Kidney (tissue), 14 donors: ENCODE measurements around the gene NCKAP5. TPM values are rescaled to one million over a fixed set of nuclear protein-coding genes. Genes with fewer than 3 reads are reported as not detected.

Experiments
- DNase-seq, 5 donors: peaks; one replicate each; pipeline ENCODE4 v3.0.0-alpha.2; 2013 to 2020
- FAIRE-seq: peaks from 2 replicates; lab custom pipeline; 2012; peaks lifted over from hg19 to GRCh38; lab: Jason Lieb, UNC
- H3K27ac ChIP-seq, 2 donors: one replicate each; pipeline ENCODE4 v1.7.0; 2013; ENCODE audit warnings: low read depth in 2 of 2, low read length in 2 of 2, inconsistent platforms in 1 of 2
- H3K27me3 ChIP-seq: one replicate; pipeline ENCODE4 v1.7.1; 2013; ENCODE audit warnings: low read length, inconsistent platforms; ENCODE audit not compliant: control insufficient read depth, insufficient read depth
- H3K36me3 ChIP-seq, 3 donors: one replicate each; pipeline versions ENCODE4 v1.7.0 to v1.7.1; 2013; ENCODE audit warnings: low read length in 3 of 3, control low read depth in 1 of 3, inconsistent platforms in 1 of 3; ENCODE audit not compliant: insufficient read depth in 3 of 3, control insufficient read depth in 2 of 3
- H3K4me1 ChIP-seq, 3 donors: one replicate each; pipeline versions ENCODE4 v1.7.0 to v1.7.1; 2013; ENCODE audit warnings: low read length in 3 of 3, inconsistent platforms in 1 of 3, low read depth in 1 of 3; ENCODE audit not compliant: control insufficient read depth in 2 of 3, insufficient read depth in 2 of 3
- H3K4me3 ChIP-seq, 3 donors: one replicate each; pipeline versions ENCODE4 v1.7.0 to v1.8.1; 2013; ENCODE audit warnings: low read length in 3 of 3, control low read depth in 1 of 3, inconsistent platforms in 1 of 3
- H3K9ac ChIP-seq, 3 donors: one replicate each; pipeline versions ENCODE4 v1.7.0 to v1.7.1; 2013; ENCODE audit warnings: low read length in 3 of 3, control low read depth in 1 of 3, inconsistent platforms in 1 of 3
- H3K9me3 ChIP-seq, 3 donors: one replicate each; pipeline versions ENCODE4 v1.7.0 to v1.7.1; 2013; ENCODE audit warnings: low read length in 3 of 3, control low read depth in 1 of 3, inconsistent platforms in 1 of 3; ENCODE audit not compliant: control insufficient read depth in 2 of 3, insufficient read depth in 1 of 3
- intact Hi-C: fragments of 100-400 bp; cut with DNase I; formaldehyde crosslinking; loops from one replicate; pipeline ENCODE4 v1.11.1; 2022
- polyA plus RNA-seq: library from polyadenylated mRNA; stranded (reverse); fragments of 350-450 nt; fragmentation: Illumina TruSeq; extraction: RNeasy Lipid Tissue Mini Kit (QIAGEN cat#74804); gene quantifications from one replicate; pipeline ENCODE4 v1.2.3, GENCODE V29; 2014; ENCODE audit warnings: low read depth, low replicate concordance; ENCODE audit not compliant: insufficient read depth
- total RNA-seq: library from RNA; stranded (reverse); fragmentation: NEBNext Ultra II Directional; extraction: Animal tissue kit (Norgen Biotek cat#: 25700); gene quantifications from one replicate; pipeline ENCODE4 v1.2.1, GENCODE V29; 2021
- TF ChIP-seq, protein P1 (sequence below): IDR thresholded peaks from 3 replicates; pipeline ENCODE4 v1.5.1; 2012; ENCODE audit warnings: mild to moderate bottlenecking, moderate library complexity, borderline replicate concordance; ENCODE audit not compliant: insufficient read depth; ENCODE audit errors: extremely low read depth
- donor health status: control.
- donor health status: control.
- donor health status: control.
- donor health status: control.
- donor health status: control.
- donor health status: DM: yes; HTN: yes; CAD: no.
- donor health status: Normal renal cell carcinoma (clear cell type).

Gene NCKAP5
- total and polyA plus RNA-seq, 2 donors from 2014 or later = 1.8 to 2.9 TPM

DNA sequence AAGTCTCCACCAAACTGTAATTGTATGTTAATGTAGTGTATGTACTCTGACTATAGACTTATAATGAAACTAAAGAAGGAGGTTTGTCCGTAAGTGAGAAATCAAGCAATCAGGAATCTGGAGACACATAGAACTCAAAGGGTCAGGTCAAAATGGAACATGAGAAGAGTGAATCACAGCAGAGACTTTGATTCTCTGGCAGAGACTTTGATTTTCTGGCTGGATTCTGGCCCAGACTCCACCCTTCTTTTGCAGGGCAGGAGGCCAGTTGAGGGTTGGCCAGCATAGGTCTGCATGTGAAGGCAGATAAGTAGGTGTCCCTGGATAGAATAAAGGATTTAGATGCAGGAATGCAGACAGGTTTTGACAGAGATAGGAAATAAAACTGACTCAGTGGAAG is 11.0 kb upstream of the NCKAP5 start:
- no peaks in the 10 kb centered on the region for H3K4me1 ChIP-seq
- no peaks in the 10 kb centered on the region for H3K9me3 ChIP-seq
- no peak overlapping the region for H3K27ac ChIP-seq
- FAIRE-seq (peak; percentile 47), DNase-seq (no peak)
- H3K4me3 ChIP-seq = peak overlapping the region in 2 of 3 donors; percentile 15 to 37
- no peaks in the 10 kb centered on the region for H3K27me3 ChIP-seq
- intact Hi-C loops = no loop called here
- TF ChIP-seq, protein P1, sequence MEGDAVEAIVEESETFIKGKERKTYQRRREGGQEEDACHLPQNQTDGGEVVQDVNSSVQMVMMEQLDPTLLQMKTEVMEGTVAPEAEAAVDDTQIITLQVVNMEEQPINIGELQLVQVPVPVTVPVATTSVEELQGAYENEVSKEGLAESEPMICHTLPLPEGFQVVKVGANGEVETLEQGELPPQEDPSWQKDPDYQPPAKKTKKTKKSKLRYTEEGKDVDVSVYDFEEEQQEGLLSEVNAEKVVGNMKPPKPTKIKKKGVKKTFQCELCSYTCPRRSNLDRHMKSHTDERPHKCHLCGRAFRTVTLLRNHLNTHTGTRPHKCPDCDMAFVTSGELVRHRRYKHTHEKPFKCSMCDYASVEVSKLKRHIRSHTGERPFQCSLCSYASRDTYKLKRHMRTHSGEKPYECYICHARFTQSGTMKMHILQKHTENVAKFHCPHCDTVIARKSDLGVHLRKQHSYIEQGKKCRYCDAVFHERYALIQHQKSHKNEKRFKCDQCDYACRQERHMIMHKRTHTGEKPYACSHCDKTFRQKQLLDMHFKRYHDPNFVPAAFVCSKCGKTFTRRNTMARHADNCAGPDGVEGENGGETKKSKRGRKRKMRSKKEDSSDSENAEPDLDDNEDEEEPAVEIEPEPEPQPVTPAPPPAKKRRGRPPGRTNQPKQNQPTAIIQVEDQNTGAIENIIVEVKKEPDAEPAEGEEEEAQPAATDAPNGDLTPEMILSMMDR = no peak
- H3K9ac ChIP-seq = no peak overlapping the region
- H3K36me3 ChIP-seq = no peaks in the 10 kb centered on the region

DNA sequence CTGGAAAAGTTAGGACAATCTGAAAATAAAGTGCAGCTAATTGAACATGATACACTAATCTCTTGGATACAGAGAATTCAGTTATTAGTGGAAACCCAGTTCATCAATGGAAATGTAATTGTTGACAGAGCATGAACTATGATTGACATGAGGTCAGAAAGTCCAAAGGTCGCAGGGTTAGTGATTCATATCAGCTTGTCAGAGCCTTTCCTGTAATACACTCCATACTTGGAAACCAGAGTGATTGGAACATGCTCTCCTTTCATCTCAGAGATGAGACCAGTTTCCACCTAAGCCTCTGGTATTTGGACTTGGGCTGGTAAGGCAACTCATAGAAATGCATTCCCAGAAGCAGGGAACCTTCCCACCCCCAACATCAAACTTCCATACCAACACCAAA is 8.5 kb upstream of the NCKAP5 start:
- no peak for DNase-seq
- TF ChIP-seq, protein P1 = no peak
- no peaks in the 10 kb centered on the region for H3K36me3 ChIP-seq
- no peak for FAIRE-seq
- H3K9me3 ChIP-seq = no peaks in the 10 kb centered on the region
- no peak overlapping the region for H3K9ac ChIP-seq
- H3K4me1 ChIP-seq = no peaks in the 10 kb centered on the region
- intact Hi-C loops = no loop called here
- H3K27ac ChIP-seq = no peak overlapping the region
- no peak overlapping the region for H3K4me3 ChIP-seq
- H3K27me3 ChIP-seq = no peaks in the 10 kb centered on the region

DNA sequence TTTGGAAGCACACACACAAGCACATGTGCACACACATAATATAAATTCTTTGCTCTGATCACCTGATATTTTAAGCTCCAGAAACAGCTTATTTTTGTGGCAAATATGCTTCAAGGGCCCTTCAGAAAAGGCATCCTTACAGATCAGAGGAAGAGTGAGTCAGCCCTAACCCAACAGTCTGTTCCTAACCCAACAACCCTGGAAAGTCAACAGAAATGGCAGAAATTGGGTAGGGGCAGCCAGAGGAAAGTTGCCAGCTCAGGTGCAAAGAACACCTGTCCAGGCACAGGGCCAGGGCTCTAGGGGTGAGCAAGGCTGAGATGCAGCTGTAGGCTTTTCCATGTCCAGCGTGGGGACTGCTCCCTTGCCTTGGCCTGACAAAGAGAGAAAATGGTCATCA is 6.4 kb upstream of the NCKAP5 start:
- TF ChIP-seq, protein P1 = no peak
- Histone ChIP-seq H3K9ac (no peak overlapping the region), H3K36me3 (no peaks in the 10 kb centered on the region), H3K9me3 (no peaks in the 10 kb centered on the region), H3K4me1 (peaks cover 2 to 8% (median 3%) of the 10 kb centered on the region in 3 donors), H3K27ac (no peak overlapping the region), H3K27me3 (no peaks in the 10 kb centered on the region), H3K4me3 (no peak overlapping the region)
- FAIRE-seq = no peak
- no peak for DNase-seq
- intact Hi-C loops = no loop called here

DNA sequence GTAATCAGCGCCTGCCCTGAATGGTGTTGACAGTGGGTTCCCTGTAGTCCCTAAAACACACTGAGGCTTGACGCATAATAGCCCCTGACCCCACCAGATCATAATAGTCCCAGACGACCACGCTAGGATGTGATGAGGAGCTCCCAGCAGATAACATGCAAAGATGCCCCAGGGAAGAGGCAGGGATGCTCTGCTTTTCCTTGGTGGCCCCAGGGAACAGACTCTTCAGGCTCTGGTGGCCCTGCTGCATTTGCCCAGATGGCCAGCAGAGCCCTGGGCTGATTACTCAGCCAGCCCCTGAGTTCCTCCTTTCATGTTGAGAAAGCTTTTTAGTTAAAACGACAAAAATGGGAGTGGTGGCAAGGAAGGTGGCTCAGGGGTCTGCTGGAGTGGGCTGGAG is 5.9 kb upstream of the NCKAP5 start:
- no peak for DNase-seq
- Histone ChIP-seq H3K9ac (no peak overlapping the region), H3K4me3 (no peak overlapping the region), H3K36me3 (no peaks in the 10 kb centered on the region), H3K27ac (no peak overlapping the region), H3K4me1 (peaks cover 2 to 8% (median 3%) of the 10 kb centered on the region in 3 donors), H3K9me3 (no peaks in the 10 kb centered on the region), H3K27me3 (no peaks in the 10 kb centered on the region)
- TF ChIP-seq, protein P1 = no peak
- no peak for FAIRE-seq
- intact Hi-C loops = no loop called here
